ENCODE measurements around the gene CRISP3. TPM values are rescaled to one million over a fixed set of nuclear protein-coding genes. Genes with fewer than 3 reads are reported as not detected.

CRISP3 gene
- total RNA-seq, 1 donor from 2014 or later = 0.85 TPM

DNA sequence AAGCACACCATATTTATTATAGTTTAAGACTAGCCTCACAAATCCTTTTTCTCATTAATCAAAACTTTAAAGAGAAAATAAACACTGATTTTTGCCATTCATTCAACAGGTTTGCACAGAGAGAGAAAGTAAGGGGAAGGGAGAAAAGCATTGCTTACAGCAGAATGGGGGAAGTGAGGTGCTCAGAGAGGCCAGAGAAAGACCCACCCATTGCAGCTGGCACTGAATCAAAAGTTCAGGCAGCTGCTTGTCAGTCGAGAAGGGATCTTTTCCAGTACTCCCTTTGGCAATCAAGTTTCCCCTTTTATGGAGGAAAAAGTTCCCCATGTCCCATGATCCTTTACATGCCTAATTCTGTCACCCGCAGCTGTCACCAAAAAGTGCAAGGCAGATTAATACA lies 22.9 kb downstream of the CRISP3 start:
- H3K36me3 Mint-ChIP-seq = peaks cover 6% of the 10 kb centered on the region

DNA sequence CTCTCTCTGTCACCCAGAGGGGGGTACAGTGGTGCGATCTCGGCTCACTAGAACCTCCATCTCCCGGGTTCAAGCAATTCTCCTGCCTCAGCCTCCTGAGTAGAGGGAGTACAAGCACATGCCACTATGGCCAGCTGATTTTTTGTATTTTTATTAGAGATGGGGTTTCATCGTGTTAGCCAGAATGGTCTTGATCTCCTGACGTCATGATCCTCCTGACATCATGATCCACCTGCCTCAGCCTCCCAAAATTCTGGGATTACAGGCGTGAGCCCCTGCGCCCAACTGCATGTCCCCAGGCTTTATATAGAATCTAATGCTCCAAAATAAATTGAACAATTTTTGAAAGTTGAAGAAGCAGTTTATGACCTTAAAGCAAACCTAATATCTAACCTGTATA lies 23.8 kb downstream of the CRISP3 start:
- Mint-ChIP-seq H3K27ac (no peak overlapping the region), H3K36me3 (peaks cover 6% of the 10 kb centered on the region), H3K4me3 (no peak overlapping the region)

More for the DNA sequence above, 22.9 kb downstream of the CRISP3 start:
- DNase-seq (ENCODE audit: low spot score in 2 of 2, unreplicated experiment in 2 of 2) = no peak
- TF ChIP-seq, protein P1, sequence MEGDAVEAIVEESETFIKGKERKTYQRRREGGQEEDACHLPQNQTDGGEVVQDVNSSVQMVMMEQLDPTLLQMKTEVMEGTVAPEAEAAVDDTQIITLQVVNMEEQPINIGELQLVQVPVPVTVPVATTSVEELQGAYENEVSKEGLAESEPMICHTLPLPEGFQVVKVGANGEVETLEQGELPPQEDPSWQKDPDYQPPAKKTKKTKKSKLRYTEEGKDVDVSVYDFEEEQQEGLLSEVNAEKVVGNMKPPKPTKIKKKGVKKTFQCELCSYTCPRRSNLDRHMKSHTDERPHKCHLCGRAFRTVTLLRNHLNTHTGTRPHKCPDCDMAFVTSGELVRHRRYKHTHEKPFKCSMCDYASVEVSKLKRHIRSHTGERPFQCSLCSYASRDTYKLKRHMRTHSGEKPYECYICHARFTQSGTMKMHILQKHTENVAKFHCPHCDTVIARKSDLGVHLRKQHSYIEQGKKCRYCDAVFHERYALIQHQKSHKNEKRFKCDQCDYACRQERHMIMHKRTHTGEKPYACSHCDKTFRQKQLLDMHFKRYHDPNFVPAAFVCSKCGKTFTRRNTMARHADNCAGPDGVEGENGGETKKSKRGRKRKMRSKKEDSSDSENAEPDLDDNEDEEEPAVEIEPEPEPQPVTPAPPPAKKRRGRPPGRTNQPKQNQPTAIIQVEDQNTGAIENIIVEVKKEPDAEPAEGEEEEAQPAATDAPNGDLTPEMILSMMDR (IDR thresholded peaks at IDR 0.05; ENCODE audit: unreplicated experiment) = no peak
- H3K4me3 Mint-ChIP-seq = no peak overlapping the region
- H3K4me1 Mint-ChIP-seq = no peaks in the 10 kb centered on the region
- no peak overlapping the region for H3K27ac Mint-ChIP-seq
- peaks cover 32% of the 10 kb centered on the region for H3K9me3 Mint-ChIP-seq
- no peaks in the 10 kb centered on the region for H3K27me3 Mint-ChIP-seq (ENCODE audit: low read depth)

DNA sequence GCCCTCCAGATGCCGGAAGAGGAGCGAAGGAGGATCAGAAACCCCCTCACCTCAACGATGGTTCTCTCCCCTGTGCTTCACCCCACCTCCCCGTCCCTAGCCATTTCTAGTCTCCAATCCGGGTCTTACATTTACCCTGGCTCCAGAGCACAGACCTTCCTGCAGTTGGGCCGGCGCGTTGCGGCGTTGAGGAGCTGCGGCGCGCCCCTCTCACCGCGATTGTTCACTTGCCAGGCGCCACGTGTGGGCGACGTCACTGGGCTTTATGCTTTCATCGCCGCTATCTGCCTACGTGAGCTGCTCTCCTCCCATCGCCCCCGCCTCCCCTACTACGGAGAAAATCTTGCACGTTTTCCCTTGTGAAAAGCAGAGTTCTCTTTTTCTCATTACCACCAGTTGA lies 30.8 kb downstream of the CRISP3 start, which contains the start of gene CRISP2:
Gene CRISP2, minus strand, starts transcription at position 198 of the 400 bp plus-strand sequence. CDS start 4,347 bp downstream, outside the sequence.
- H3K36me3 Mint-ChIP-seq = no peaks in the 10 kb centered on the region
- peaks cover 22% of the 10 kb centered on the region for H3K9me3 Mint-ChIP-seq
- no peak within 1 kb of the TSS for H3K27ac Mint-ChIP-seq
- H3K4me1 Mint-ChIP-seq = no peaks in the 10 kb centered on the region
- TF ChIP-seq, protein P1 (IDR thresholded peaks at IDR 0.05; ENCODE audit: unreplicated experiment) = no peak
- no peak within 1 kb of the TSS for H3K4me3 Mint-ChIP-seq
- H3K27me3 Mint-ChIP-seq (ENCODE audit: low read depth) = no peaks in the 10 kb centered on the region
- no peak for DNase-seq (ENCODE audit: low spot score in 2 of 2, unreplicated experiment in 2 of 2)

More for the DNA sequence above, 23.8 kb downstream of the CRISP3 start:
- Mint-ChIP-seq H3K4me1 (no peaks in the 10 kb centered on the region), H3K27me3 (ENCODE audit: low read depth) (no peaks in the 10 kb centered on the region), H3K9me3 (peaks cover 33% of the 10 kb centered on the region)
- TF ChIP-seq, protein P1 (IDR thresholded peaks at IDR 0.05; ENCODE audit: unreplicated experiment) = no peak
- DNase-seq (ENCODE audit: low spot score in 2 of 2, unreplicated experiment in 2 of 2) = no peak

DNA sequence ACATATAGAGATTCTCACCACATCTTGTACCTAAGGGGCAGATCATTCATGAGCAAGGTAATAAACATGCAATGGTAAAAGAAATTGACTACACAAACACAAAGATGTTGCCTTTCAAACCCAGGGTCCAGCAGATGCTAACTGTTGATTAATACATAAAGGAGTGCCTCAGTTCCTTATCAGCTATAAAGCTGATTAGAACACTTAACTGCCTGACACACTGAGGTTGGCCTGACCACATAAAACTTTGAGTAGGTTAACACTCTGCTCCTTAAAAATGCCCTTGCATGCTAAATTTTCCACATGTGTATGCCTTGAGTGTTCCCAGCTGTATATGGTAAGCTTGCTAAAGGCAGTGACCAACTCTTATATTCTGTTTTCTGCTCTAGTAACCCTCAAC lies 45.7 kb downstream of the CRISP3 start:
- H3K36me3 Mint-ChIP-seq = peaks cover 3% of the 10 kb centered on the region
- TF ChIP-seq, protein P1 (IDR thresholded peaks at IDR 0.05; ENCODE audit: unreplicated experiment) = no peak
- no peaks in the 10 kb centered on the region for H3K4me1 Mint-ChIP-seq
- H3K27me3 Mint-ChIP-seq (ENCODE audit: low read depth) = peaks cover 15% of the 10 kb centered on the region
- no peak for DNase-seq (ENCODE audit: low spot score in 2 of 2, unreplicated experiment in 2 of 2)
- H3K4me3 Mint-ChIP-seq = no peak overlapping the region
- H3K9me3 Mint-ChIP-seq = peaks cover 18% of the 10 kb centered on the region
- H3K27ac Mint-ChIP-seq = no peak overlapping the region

DNA sequence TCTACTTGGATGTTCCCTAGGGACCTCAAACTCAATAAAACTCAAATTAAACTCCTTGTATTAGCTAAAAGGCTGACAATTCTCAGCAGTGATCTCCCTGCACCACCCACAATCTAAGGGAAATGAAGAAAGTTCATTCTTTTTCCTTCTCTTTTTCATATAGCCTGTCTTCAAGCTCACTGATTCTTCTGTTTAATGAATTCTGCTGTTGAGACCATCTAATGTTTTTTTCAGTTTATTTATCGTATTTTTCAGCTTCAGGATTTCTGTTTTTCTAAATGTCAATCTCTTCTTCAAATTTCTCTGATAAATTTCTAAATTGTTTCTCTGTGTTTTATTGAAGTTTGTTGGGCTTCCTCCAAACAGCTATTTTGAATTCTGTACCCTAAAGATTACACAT lies 50.7 kb downstream of the CRISP3 start:
- DNase-seq (ENCODE audit: low spot score in 2 of 2, unreplicated experiment in 2 of 2) = no peak

More for the DNA sequence above, 50.7 kb downstream of the CRISP3 start:
- H3K4me1 Mint-ChIP-seq = no peaks in the 10 kb centered on the region
- TF ChIP-seq, protein P1 (IDR thresholded peaks at IDR 0.05; ENCODE audit: unreplicated experiment) = no peak
- peaks cover 18% of the 10 kb centered on the region for H3K27me3 Mint-ChIP-seq (ENCODE audit: low read depth)
- H3K4me3 Mint-ChIP-seq = no peak overlapping the region
- no peak overlapping the region for H3K27ac Mint-ChIP-seq
- H3K9me3 Mint-ChIP-seq = peaks cover 26% of the 10 kb centered on the region
- peaks cover 4% of the 10 kb centered on the region for H3K36me3 Mint-ChIP-seq
